Measurements from ENCODE around the gene FDX2. TPM values are rescaled to one million over a fixed set of nuclear protein-coding genes. Genes with fewer than 3 reads are reported as not detected.

FDX2 gene
- total and polyA plus RNA-seq, 2 of the 13 experiments (the other 11 are each of a cell fraction or from before 2014, with no cell fraction given), result 21.0 to 24.7 TPM

DNA sequence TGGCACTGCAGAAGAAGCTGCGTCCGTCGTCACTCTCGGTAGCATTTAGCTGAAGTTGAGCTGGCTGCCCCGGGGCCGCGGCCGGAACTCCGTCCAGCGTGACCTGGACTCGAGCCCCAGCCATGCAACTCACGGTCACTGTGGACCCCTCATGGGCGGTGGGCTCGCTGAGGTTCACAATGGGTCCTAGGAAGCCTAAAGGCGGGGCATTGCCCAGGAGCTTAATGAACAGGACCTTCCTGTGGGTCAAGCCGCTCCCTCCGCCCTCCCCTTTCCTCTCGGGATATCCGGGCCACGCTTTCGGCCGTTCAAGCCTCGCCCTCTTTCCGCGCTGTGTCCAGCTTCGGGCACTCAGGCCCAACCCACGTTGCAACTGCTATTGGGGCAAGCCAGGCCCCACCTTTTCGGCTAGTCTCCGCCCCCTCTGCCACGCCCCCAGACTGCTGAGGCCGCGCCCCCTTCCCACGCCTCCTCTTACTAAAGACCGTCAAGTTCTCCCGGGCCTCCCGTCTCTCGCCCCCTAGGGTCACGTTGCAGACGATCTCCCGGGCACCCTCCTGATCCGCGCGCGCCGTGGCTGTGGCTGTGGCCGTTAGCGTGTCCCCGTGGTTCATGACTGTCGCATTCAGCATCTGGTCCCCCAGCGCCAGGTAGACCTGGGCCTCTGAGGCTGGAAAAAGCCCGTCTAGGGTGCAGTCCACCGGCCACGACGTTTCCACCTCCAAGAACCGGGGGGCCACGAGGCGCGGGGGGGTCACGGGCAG lies 19.0 kb upstream of the FDX2 start (continued):
- TF ChIP-seq FOXP4 (CRISPR knock-in tag; IDR thresholded peaks at IDR 0.05) (peak; percentile 52; the same call in 1 of the 2 replicates), SMARCC2 (IDR thresholded peaks at IDR 0.05) (no peak), ZNF746 (CRISPR knock-in tag; IDR thresholded peaks at IDR 0.05) (no peak), ZNF556 (CRISPR knock-in tag; IDR thresholded peaks at IDR 0.05; ENCODE audit: borderline replicate concordance) (no peak), ZFP36L2 (CRISPR knock-in tag; IDR thresholded peaks at IDR 0.05) (no peak), NAIF1 (CRISPR knock-in tag; IDR thresholded peaks at IDR 0.05; ENCODE audit: borderline replicate concordance) (no peak), THAP11 (CRISPR knock-in tag; IDR thresholded peaks at IDR 0.05) (peak; percentile 60; the same call in 1 of the 2 replicates), ZNF580 (CRISPR knock-in tag; IDR thresholded peaks at IDR 0.05; ENCODE audit: borderline replicate concordance, low read depth) (no peak), SKI (IDR thresholded peaks at IDR 0.05; ENCODE audit: partially characterized antibody) (no peak), GLMP (CRISPR knock-in tag; IDR thresholded peaks at IDR 0.05; ENCODE audit: borderline replicate concordance) (no peak), ZNF335 (CRISPR knock-in tag; IDR thresholded peaks at IDR 0.05) (no peak), NONO (IDR thresholded peaks at IDR 0.05) (no peak), NONO (CRISPR knock-in tag; conservative IDR thresholded peaks at IDR 0.05) (peak; percentile 52; the same call in 1 of the 2 replicates), SETDB1 (CRISPR knock-in tag; IDR thresholded peaks at IDR 0.05; ENCODE audit: borderline replicate concordance) (no peak), TSC22D2 (CRISPR knock-in tag; IDR thresholded peaks at IDR 0.05; ENCODE audit: borderline replicate concordance) (no peak), ZFP62 (CRISPR knock-in tag; IDR thresholded peaks at IDR 0.05) (no peak), KAT8 (CRISPR knock-in tag; IDR thresholded peaks at IDR 0.05) (peak; percentile 54; the same call in 1 of the 2 replicates), RBAK (CRISPR knock-in tag; IDR thresholded peaks at IDR 0.05) (no peak), SIN3B (IDR thresholded peaks at IDR 0.05; ENCODE audit: low read length) (no peak), ZNF292 (CRISPR knock-in tag; IDR thresholded peaks at IDR 0.05; ENCODE audit: borderline replicate concordance, low read depth) (no peak; the same call in 1 of the 2 replicates), FOXA1 (IDR thresholded peaks at IDR 0.05) (no peak), FOXA1 (CRISPR knock-in tag; IDR thresholded peaks at IDR 0.05) (no peak), KMT2B (CRISPR knock-in tag; IDR thresholded peaks at IDR 0.05) (no peak)
- TF ChIP-seq, protein P1, sequence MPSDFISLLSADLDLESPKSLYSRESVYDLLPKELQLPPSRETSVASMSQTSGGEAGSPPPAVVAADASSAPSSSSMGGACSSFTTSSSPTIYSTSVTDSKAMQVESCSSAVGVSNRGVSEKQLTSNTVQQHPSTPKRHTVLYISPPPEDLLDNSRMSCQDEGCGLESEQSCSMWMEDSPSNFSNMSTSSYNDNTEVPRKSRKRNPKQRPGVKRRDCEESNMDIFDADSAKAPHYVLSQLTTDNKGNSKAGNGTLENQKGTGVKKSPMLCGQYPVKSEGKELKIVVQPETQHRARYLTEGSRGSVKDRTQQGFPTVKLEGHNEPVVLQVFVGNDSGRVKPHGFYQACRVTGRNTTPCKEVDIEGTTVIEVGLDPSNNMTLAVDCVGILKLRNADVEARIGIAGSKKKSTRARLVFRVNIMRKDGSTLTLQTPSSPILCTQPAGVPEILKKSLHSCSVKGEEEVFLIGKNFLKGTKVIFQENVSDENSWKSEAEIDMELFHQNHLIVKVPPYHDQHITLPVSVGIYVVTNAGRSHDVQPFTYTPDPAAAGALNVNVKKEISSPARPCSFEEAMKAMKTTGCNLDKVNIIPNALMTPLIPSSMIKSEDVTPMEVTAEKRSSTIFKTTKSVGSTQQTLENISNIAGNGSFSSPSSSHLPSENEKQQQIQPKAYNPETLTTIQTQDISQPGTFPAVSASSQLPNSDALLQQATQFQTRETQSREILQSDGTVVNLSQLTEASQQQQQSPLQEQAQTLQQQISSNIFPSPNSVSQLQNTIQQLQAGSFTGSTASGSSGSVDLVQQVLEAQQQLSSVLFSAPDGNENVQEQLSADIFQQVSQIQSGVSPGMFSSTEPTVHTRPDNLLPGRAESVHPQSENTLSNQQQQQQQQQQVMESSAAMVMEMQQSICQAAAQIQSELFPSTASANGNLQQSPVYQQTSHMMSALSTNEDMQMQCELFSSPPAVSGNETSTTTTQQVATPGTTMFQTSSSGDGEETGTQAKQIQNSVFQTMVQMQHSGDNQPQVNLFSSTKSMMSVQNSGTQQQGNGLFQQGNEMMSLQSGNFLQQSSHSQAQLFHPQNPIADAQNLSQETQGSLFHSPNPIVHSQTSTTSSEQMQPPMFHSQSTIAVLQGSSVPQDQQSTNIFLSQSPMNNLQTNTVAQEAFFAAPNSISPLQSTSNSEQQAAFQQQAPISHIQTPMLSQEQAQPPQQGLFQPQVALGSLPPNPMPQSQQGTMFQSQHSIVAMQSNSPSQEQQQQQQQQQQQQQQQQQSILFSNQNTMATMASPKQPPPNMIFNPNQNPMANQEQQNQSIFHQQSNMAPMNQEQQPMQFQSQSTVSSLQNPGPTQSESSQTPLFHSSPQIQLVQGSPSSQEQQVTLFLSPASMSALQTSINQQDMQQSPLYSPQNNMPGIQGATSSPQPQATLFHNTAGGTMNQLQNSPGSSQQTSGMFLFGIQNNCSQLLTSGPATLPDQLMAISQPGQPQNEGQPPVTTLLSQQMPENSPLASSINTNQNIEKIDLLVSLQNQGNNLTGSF (CRISPR knock-in tag; IDR thresholded peaks at IDR 0.05), result no peak
